GM23338 (cell line): Measurements from ENCODE around the gene SPATA18.

ENCODE experiments used
- CREB1 ChIP-seq: fragments of 250-450 bp; sonication (Bioruptor Pico); IDR thresholded peaks from 2 replicates; pipeline ENCODE4 v1.5.0; 2020; ENCODE audit warnings: low read depth, mild to moderate bottlenecking, moderate library complexity
- EZH2 ChIP-seq: fragments of 200-600 bp; sonication (generic); IDR thresholded peaks from one replicate; pipeline ENCODE4 v1.8.0; 2017; ENCODE audit warnings: antibody characterized with exemption, mild to moderate bottlenecking, low read depth; ENCODE audit not compliant: unreplicated experiment
- POLR2AphosphoS5 ChIP-seq: IDR thresholded peaks from 2 replicates; pipeline ENCODE4 v1.6.1; 2016; ENCODE audit warnings: antibody characterized with exemption, low read depth
- TF ChIP-seq, protein P1 (sequence below), 2 experiments: fragments of 200-600 bp in 1 of 2; sonication (generic) in 1 of 2; conservative IDR thresholded peaks; 2 replicates each; pipeline versions ENCODE4 v1.5.1 to v1.6.1; 2016 to 2017; ENCODE audit warnings: antibody characterized with exemption in 2 of 2, low read depth in 2 of 2, mild to moderate bottlenecking in 2 of 2, moderate library complexity in 1 of 2

DNA sequence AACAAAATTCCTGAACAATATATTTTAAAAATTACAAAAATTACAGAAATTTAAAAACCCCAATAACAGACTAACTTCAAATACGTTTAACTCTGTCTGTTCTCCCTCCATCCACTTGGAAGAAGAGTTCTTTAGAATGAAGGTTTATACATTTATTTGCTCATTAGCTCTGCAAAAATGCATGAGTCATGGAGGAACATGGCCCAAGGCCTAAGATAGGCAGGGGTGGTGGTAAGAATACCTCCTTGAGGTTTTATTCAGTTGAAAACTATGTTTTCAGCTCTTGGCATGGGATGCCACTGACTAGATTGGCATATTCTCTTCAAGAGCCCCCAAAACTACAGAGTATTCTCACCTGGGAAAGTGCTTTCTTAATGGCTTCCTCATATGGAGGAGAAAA, 22.1 kb upstream of the SPATA18 start:
- no peak for TF ChIP-seq EZH2
- no peak for TF ChIP-seq CREB1 (CRISPR knock-in tag)
- no peak for TF ChIP-seq POLR2AphosphoS5
- TF ChIP-seq, protein P1, sequence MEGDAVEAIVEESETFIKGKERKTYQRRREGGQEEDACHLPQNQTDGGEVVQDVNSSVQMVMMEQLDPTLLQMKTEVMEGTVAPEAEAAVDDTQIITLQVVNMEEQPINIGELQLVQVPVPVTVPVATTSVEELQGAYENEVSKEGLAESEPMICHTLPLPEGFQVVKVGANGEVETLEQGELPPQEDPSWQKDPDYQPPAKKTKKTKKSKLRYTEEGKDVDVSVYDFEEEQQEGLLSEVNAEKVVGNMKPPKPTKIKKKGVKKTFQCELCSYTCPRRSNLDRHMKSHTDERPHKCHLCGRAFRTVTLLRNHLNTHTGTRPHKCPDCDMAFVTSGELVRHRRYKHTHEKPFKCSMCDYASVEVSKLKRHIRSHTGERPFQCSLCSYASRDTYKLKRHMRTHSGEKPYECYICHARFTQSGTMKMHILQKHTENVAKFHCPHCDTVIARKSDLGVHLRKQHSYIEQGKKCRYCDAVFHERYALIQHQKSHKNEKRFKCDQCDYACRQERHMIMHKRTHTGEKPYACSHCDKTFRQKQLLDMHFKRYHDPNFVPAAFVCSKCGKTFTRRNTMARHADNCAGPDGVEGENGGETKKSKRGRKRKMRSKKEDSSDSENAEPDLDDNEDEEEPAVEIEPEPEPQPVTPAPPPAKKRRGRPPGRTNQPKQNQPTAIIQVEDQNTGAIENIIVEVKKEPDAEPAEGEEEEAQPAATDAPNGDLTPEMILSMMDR (conservative IDR thresholded peaks at IDR 0.05; ENCODE audit: low read depth in 2 of 2): no peak
